OCI-LY7 (cell line): ENCODE results near the gene GPR32. TPM values are rescaled to one million over a fixed set of nuclear protein-coding genes. Genes with fewer than 3 reads are reported as not detected.

ENCODE experiments used
- BruUV-seq: library from RNA; stranded (reverse); fragments of 400-500 nt; replicated peaks from 2 replicates; lab custom pipeline; 2021; lab: Mats Ljungman, UMichigan
- CTCF ChIA-PET: fragments of 300-600 bp; sonication (Branson Sonifier 250); formaldehyde crosslinking; loops from one replicate; lab custom pipeline; 2022; ENCODE audit warnings: antibody characterized with exemption; ENCODE audit not compliant: unreplicated experiment; lab: Charles Lee
- POLR2A ChIA-PET: fragments of 300-600 bp; sonication (Branson Sonifier 250); formaldehyde crosslinking; loops from one replicate; lab custom pipeline; 2022; ENCODE audit warnings: antibody characterized with exemption; lab: Charles Lee
- DNase-seq: peaks from one replicate; pipeline ENCODE4 v3.0.0-alpha.2; 2015; ENCODE audit warnings: low spot score
- H2AFZ ChIP-seq: fragments of 200-600 bp; sonication (generic), shearing (Covaris generic); 2 replicates; pipeline ENCODE4 v1.6.1; 2014; ENCODE audit warnings: mild to moderate bottlenecking, antibody characterized with exemption, low read length, moderate library complexity
- H3K27ac ChIP-seq: fragments of 200-600 bp; sonication (generic); 2 replicates; pipeline ENCODE4 v1.5.1; 2014; ENCODE audit warnings: mixed run types, low read depth, mild to moderate bottlenecking, moderate library complexity, low read length, inconsistent platforms; ENCODE audit not compliant: poor library complexity, severe bottlenecking
- H3K36me3 ChIP-seq: fragments of 200-600 bp; sonication (generic); 2 replicates; pipeline ENCODE4 v1.6.1; 2014; ENCODE audit warnings: mild to moderate bottlenecking, antibody characterized with exemption, low read length, moderate library complexity, mixed read lengths; ENCODE audit not compliant: insufficient read depth
- H3K4me1 ChIP-seq: fragments of 200-600 bp; sonication (generic); 2 replicates; pipeline ENCODE4 v1.5.1; 2014; ENCODE audit warnings: mild to moderate bottlenecking, low read length; ENCODE audit not compliant: insufficient read depth, poor library complexity, severe bottlenecking
- H3K4me2 ChIP-seq: fragments of 200-600 bp; sonication (generic); 2 replicates; pipeline ENCODE4 v1.6.1; 2014; ENCODE audit warnings: mild to moderate bottlenecking, low read length
- H3K4me3 ChIP-seq: fragments of 200-600 bp; sonication (generic); 2 replicates; pipeline ENCODE4 v1.5.1; 2014; ENCODE audit warnings: mild to moderate bottlenecking, low read depth, low read length; ENCODE audit not compliant: poor library complexity, severe bottlenecking
- H3K79me2 ChIP-seq: fragments of 200-600 bp; sonication (generic); 2 replicates; pipeline ENCODE4 v1.6.1; 2016; ENCODE audit warnings: low read depth, mild to moderate bottlenecking, low read length, moderate library complexity, mixed read lengths; ENCODE audit not compliant: insufficient read depth
- H3K9me2 ChIP-seq: fragments of 200-600 bp; sonication (generic); 2 replicates; pipeline ENCODE4 v1.6.1; 2016; ENCODE audit warnings: mild to moderate bottlenecking, low read length, mixed read lengths; ENCODE audit not compliant: insufficient read depth
- H3K9me3 ChIP-seq: fragments of 200-600 bp; sonication (generic); 2 replicates; pipeline ENCODE4 v1.6.1; 2014; ENCODE audit warnings: mild to moderate bottlenecking, mixed run types, low read length, mixed read lengths
- H4K20me1 ChIP-seq: fragments of 200-600 bp; sonication (generic); 2 replicates; pipeline ENCODE4 v1.6.1; 2014; ENCODE audit warnings: mild to moderate bottlenecking, antibody characterized with exemption, low read length, moderate library complexity, mixed read lengths; ENCODE audit not compliant: insufficient read depth
- CTCF ChIP-seq: fragments of 200-600 bp; sonication (generic); conservative IDR thresholded peaks from 2 replicates; pipeline ENCODE4 v1.5.1; 2014; ENCODE audit warnings: mild to moderate bottlenecking, antibody characterized with exemption, low read length, moderate library complexity, mixed read lengths
- EZH2phosphoT487 ChIP-seq: fragments of 200-600 bp; sonication (generic); IDR thresholded peaks from 2 replicates; pipeline ENCODE4 v1.6.1; 2018; ENCODE audit warnings: low read depth, borderline replicate concordance, mild to moderate bottlenecking, mixed run types, antibody characterized with exemption, low read length, moderate library complexity, mixed read lengths
- intact Hi-C: fragments of 100-400 bp; cut with micrococcal nuclease; formaldehyde crosslinking; loops from one replicate; pipeline ENCODE4 v1.10.0; 2022; ENCODE audit not compliant: unreplicated experiment
- total RNA-seq, 2 experiments: library from RNA; depleted of rRNA in 1 of 2; stranded (reverse); fragments of >200 nt in 1 of 2; shearing (Covaris generic) in 1 of 2; gene quantifications; 2 replicates each; pipeline ENCODE4 v1.2.3, GENCODE V29; 2014 to 2022

Gene GPR32
- total RNA-seq, 2 experiments from 2014 or later, result not detected

GRCh38 chr19:50776131-50776530, 5.9 kb downstream of the GPR32 start:
- CTCF ChIA-PET, result no interaction called here
- Histone ChIP-seq H3K79me2 (no peaks in the 10 kb centered on the region), H4K20me1 (no peaks in the 10 kb centered on the region), H3K9me3 (peaks cover 6% of the 10 kb centered on the region; the same call in 1 of the 2 replicates), H3K4me3 (no peak overlapping the region), H3K9me2 (no peaks in the 10 kb centered on the region), H3K4me1 (no peaks in the 10 kb centered on the region), H3K4me2 (no peak overlapping the region), H3K36me3 (no peaks in the 10 kb centered on the region), H2AFZ (no peak overlapping the region), H3K27ac (no peak overlapping the region)
- POLR2A ChIA-PET, result no interaction called here
- BruUV-seq, result no TSS peak
- intact Hi-C loops, result no loop called here
- TF ChIP-seq EZH2phosphoT487 (no peak), CTCF (no peak)
- no peak for DNase-seq

- POLR2A ChIA-PET, result interaction anchor here (0.6 to 0.7 kb wide), 2 partner anchors 105 to 236 kb away, joined by 3 to 4 read pairs; no protein-coding TSS in a partner anchor
- H3K27ac ChIP-seq, result no peak overlapping the region
- intact Hi-C loops, result no loop called here
- H3K9me2 ChIP-seq, result no peaks in the 10 kb centered on the region
- H3K9me3 ChIP-seq, result peaks cover 5% of the 10 kb centered on the region; the same call in 1 of the 2 replicates
- no peaks in the 10 kb centered on the region for H3K79me2 ChIP-seq
- H3K4me2 ChIP-seq, result no peak overlapping the region
- no peaks in the 10 kb centered on the region for H3K4me1 ChIP-seq
- no peak overlapping the region for H3K4me3 ChIP-seq
- TF ChIP-seq CTCF (no peak), EZH2phosphoT487 (no peak)
- H4K20me1 ChIP-seq, result no peaks in the 10 kb centered on the region
- CTCF ChIA-PET, result no interaction called here
- BruUV-seq, result no TSS peak
- no peak overlapping the region for H2AFZ ChIP-seq
- H3K36me3 ChIP-seq, result no peaks in the 10 kb centered on the region
- DNase-seq, result no peak
Measured at GRCh38 chr19:50777261-50777660, 7.0 kb downstream of the GPR32 start.

GRCh38 chr19:50777830-50778303, 7.6 kb downstream of the GPR32 start:
- no TSS peak for BruUV-seq
- no peaks in the 10 kb centered on the region for H3K9me2 ChIP-seq
- H4K20me1 ChIP-seq, result no peaks in the 10 kb centered on the region
- intact Hi-C loops, result no loop called here
- no peak overlapping the region for H2AFZ ChIP-seq
- no peak for DNase-seq
- ChIA-PET POLR2A (no interaction called here), CTCF (no interaction called here)
- H3K4me3 ChIP-seq, result no peak overlapping the region
- no peaks in the 10 kb centered on the region for H3K9me3 ChIP-seq
- no peak overlapping the region for H3K27ac ChIP-seq
- H3K4me1 ChIP-seq, result no peaks in the 10 kb centered on the region
- no peak overlapping the region for H3K4me2 ChIP-seq
- no peaks in the 10 kb centered on the region for H3K36me3 ChIP-seq
- TF ChIP-seq EZH2phosphoT487 (no peak), CTCF (no peak)
- H3K79me2 ChIP-seq, result no peaks in the 10 kb centered on the region
